ENCODE measurements around the gene CA11. TPM values are rescaled to one million over a fixed set of nuclear protein-coding genes. Genes with fewer than 3 reads are reported as not detected.

The CA11 gene
- total RNA-seq, 1 experiment from 2014 or later: 5.1 TPM

Other genes with a start within 250 kb of the CA11 start
- 43.7 and 44.4 TPM in 2 replicates for gene GRWD1, start 200.2 kb downstream of the CA11 start, total RNA-seq (2014; rRNA removed; shearing (Covaris generic))
- 0.58 and 0.64 TPM in 2 replicates for gene KCNJ14, start 190.6 kb downstream of the CA11 start, total RNA-seq (2014; rRNA removed; shearing (Covaris generic))
- 39.5 and 41.0 TPM in 2 replicates for gene CYTH2, start 176.8 kb downstream of the CA11 start, total RNA-seq (2014; rRNA removed; shearing (Covaris generic))
- not detected in 2 replicates for gene LMTK3, start 134.4 kb downstream of the CA11 start, total RNA-seq (2014; rRNA removed; shearing (Covaris generic))
- 0.27 and 0.34 TPM in 2 replicates for gene SULT2B1, start 94.0 kb downstream of the CA11 start, total RNA-seq (2014; rRNA removed; shearing (Covaris generic))
- gene SPACA4, start 39.4 kb downstream of the CA11 start, total RNA-seq (2014; rRNA removed; shearing (Covaris generic)): not detected in 2 replicates
- gene FAM83E, start 31.1 kb downstream of the CA11 start, total RNA-seq (2014; rRNA removed; shearing (Covaris generic)): 0.34 TPM in 1 of 2 replicates, not detected in the other
- 1,626 and 1,782 TPM in 2 replicates for gene RPL18, start 27.0 kb downstream of the CA11 start, total RNA-seq (2014; rRNA removed; shearing (Covaris generic))
- 4.8 and 7.3 TPM in 2 replicates for gene SPHK2, start 26.7 kb downstream of the CA11 start, total RNA-seq (2014; rRNA removed; shearing (Covaris generic))
- 19.9 and 21.3 TPM in 2 replicates for gene DBP, start 8.8 kb downstream of the CA11 start, total RNA-seq (2014; rRNA removed; shearing (Covaris generic))
- 0.05 TPM in 1 of 2 replicates, not detected in the other for gene NTN5, start 26.8 kb upstream of the CA11 start, total RNA-seq (2014; rRNA removed; shearing (Covaris generic))
- gene FUT2, start 49.8 kb upstream of the CA11 start, total RNA-seq (2014; rRNA removed; shearing (Covaris generic)): not detected in 2 replicates
- 0.35 and 0.50 TPM in 2 replicates for gene MAMSTR, start 73.5 kb upstream of the CA11 start, total RNA-seq (2014; rRNA removed; shearing (Covaris generic))
- gene RASIP1, start 94.4 kb upstream of the CA11 start, total RNA-seq (2014; rRNA removed; shearing (Covaris generic)): 0.71 and 1.2 TPM in 2 replicates
- gene IZUMO1, start 100.7 kb upstream of the CA11 start, total RNA-seq (2014; rRNA removed; shearing (Covaris generic)): not detected in 2 replicates
- gene FUT1, start 106.5 kb upstream of the CA11 start, total RNA-seq (2014; rRNA removed; shearing (Covaris generic)): 0.11 and 0.16 TPM in 2 replicates
- gene FGF21, start 109.3 kb upstream of the CA11 start, total RNA-seq (2014; rRNA removed; shearing (Covaris generic)): not detected in 2 replicates
- 12.5 and 14.4 TPM in 2 replicates for gene BCAT2, start 164.8 kb upstream of the CA11 start, total RNA-seq (2014; rRNA removed; shearing (Covaris generic))
- 53.9 and 58.9 TPM in 2 replicates for gene HSD17B14, start 190.3 kb upstream of the CA11 start, total RNA-seq (2014; rRNA removed; shearing (Covaris generic))
- 3.0 and 3.1 TPM in 2 replicates for gene PLEKHA4, start 222.4 kb upstream of the CA11 start, total RNA-seq (2014; rRNA removed; shearing (Covaris generic))
- gene PPP1R15A, start 226.2 kb upstream of the CA11 start, total RNA-seq (2014; rRNA removed; shearing (Covaris generic)): 26.3 and 30.2 TPM in 2 replicates

Measured in SK-MEL-5 (cell line).